SK-N-MC (cell line): ENCODE measurements around the gene QSOX2.

Experiments
- EZH2 ChIP-seq: fragments of 200-600 bp; sonication (generic); IDR thresholded peaks from one replicate; pipeline ENCODE4 v1.6.1; 2017; ENCODE audit warnings: antibody characterized with exemption
- FOXP2 ChIP-seq: optimal IDR thresholded peaks from 2 replicates; pipeline ENCODE3; 2011; ENCODE audit warnings: mild to moderate bottlenecking, moderate library complexity; ENCODE audit not compliant: insufficient read depth; ENCODE audit errors: extremely low read length, control extremely low read depth
- POLR2AphosphoS5 ChIP-seq: IDR thresholded peaks from 2 replicates; pipeline ENCODE4 v1.6.1; 2012; ENCODE audit warnings: mild to moderate bottlenecking, low read depth, low read length, borderline replicate concordance

DNA sequence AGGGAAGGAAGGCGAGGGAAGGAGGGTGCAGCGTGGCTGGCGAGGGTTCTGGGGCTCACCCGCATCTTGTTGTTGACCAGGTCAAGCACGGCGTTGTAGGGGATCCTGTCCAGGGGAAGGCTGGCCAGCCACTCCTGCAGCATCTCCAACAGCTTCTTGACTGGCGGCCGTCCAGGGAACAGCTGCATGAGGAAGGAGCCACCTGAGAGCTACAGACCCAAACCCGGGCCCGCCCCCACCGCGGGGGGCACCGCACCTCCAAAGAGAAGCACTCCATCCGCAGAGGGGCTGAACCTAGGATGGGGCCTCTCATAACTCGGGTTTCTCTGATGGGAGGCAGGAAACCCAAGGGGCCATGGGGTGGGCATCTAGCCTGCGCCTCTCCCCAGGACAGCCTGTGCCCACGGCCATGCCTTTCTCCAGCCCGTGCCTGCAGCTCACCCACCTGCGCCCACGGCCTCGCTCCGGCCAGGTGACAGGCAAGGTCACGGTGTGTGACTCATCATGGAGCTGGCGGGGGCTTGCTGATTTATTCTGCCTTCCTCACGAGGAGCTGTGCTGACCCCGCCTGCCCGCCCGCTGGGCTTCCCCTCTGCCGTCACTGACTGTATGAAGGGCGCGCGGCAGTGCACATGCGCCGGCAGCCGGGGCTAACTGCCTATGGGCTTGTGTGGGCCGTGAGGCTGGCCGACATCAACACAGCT, 28.9 kb downstream of the QSOX2 start:
- TF ChIP-seq EZH2 (no peak), POLR2AphosphoS5 (no peak), FOXP2 (no peak)
